Common myeloid progenitor, CD34-positive (primary cell): ENCODE data around the gene STRADA.

Experiments
- CTCF ChIA-PET: fragments of 350-600 bp; sonication (Branson Sonifier 250); formaldehyde crosslinking; loops from one replicate; lab custom pipeline; 2021; ENCODE audit warnings: antibody characterized with exemption; lab: Charles Lee
- POLR2A ChIA-PET: fragments of 350-600 bp; sonication (Branson Sonifier 250); formaldehyde crosslinking; loops from one replicate; lab custom pipeline; 2021; ENCODE audit warnings: antibody characterized with exemption; lab: Charles Lee
- DNase-seq, 3 donors: peaks; one replicate each; pipeline versions ENCODE4 v3.0.0 to v3.0.0-alpha.2; 2013
- H3K27ac ChIP-seq, 2 experiments: 1 replicate in 1 of 2; 2 replicates in 1 of 2; pipeline ENCODE4 v1.7.0; 2013; ENCODE audit warnings: inconsistent platforms in 2 of 2, low read length in 2 of 2, mild to moderate bottlenecking in 2 of 2, low read depth in 1 of 2, moderate library complexity in 1 of 2; ENCODE audit not compliant: severe bottlenecking in 2 of 2, insufficient read depth in 1 of 2, poor library complexity in 1 of 2
- H3K27me3 ChIP-seq, 5 experiments: replicated peaks in 2 of 5; 1 replicate in 3 of 5; 2 replicates in 2 of 5; pipeline versions ENCODE4 v1.6.1 to v1.7.0; 2013; ENCODE audit warnings: low read length in 4 of 5, mild to moderate bottlenecking in 2 of 5, moderate library complexity in 2 of 5, inconsistent platforms in 1 of 5; ENCODE audit not compliant: insufficient read depth in 5 of 5, control insufficient read depth in 4 of 5
- H3K36me3 ChIP-seq, 4 experiments: 1 replicate in 2 of 4; 2 replicates in 2 of 4; pipeline versions ENCODE4 v1.6.1 to v1.7.0; 2013; ENCODE audit warnings: low read length in 3 of 4, control low read depth in 1 of 4, mild to moderate bottlenecking in 1 of 4; ENCODE audit not compliant: control insufficient read depth in 4 of 4, insufficient read depth in 4 of 4
- H3K4me1 ChIP-seq, 4 experiments: 1 replicate in 3 of 4; 2 replicates in 1 of 4; pipeline versions ENCODE4 v1.6.1 to v1.7.1; 2013; ENCODE audit warnings: low read length in 3 of 4, mild to moderate bottlenecking in 3 of 4, control low read depth in 1 of 4, inconsistent platforms in 1 of 4, moderate library complexity in 1 of 4; ENCODE audit not compliant: control insufficient read depth in 4 of 4, insufficient read depth in 4 of 4; ENCODE audit errors: control extremely low read depth in 1 of 4
- H3K4me3 ChIP-seq, 7 experiments: 1 replicate in 4 of 7; 2 replicates in 3 of 7; pipeline versions ENCODE4 v1.5.1 to v1.7.0; 2013; ENCODE audit warnings: mild to moderate bottlenecking in 7 of 7, low read length in 6 of 7, moderate library complexity in 6 of 7, inconsistent platforms in 2 of 7, low read depth in 2 of 7, control low read depth in 1 of 7; ENCODE audit not compliant: insufficient read depth in 4 of 7, control insufficient read depth in 1 of 7; ENCODE audit errors: extremely low read depth in 1 of 7
- H3K9me3 ChIP-seq, 5 experiments: 1 replicate in 4 of 5; 2 replicates in 1 of 5; pipeline versions ENCODE4 v1.6.1 to v1.7.1; 2013; ENCODE audit warnings: low read length in 4 of 5, mild to moderate bottlenecking in 2 of 5, inconsistent platforms in 1 of 5, low read depth in 1 of 5, moderate library complexity in 1 of 5; ENCODE audit not compliant: control insufficient read depth in 4 of 5, insufficient read depth in 2 of 5; ENCODE audit errors: control extremely low read depth in 1 of 5
- WGBS: methylation state at CpG from one replicate; pipeline ENCODE4 v1.1.5; 2013; ENCODE audit not compliant: insufficient coverage; 5-methylcytosine and 5-hydroxymethylcytosine counted together

The STRADA gene

GRCh38 chr17:63714550-63715277 is 26.9 kb downstream of the STRADA start:
- no peak overlapping the region for H3K27ac ChIP-seq
- no peak overlapping the region for H3K4me3 ChIP-seq
- ChIA-PET CTCF (interaction anchor here (0.8 to 10.4 kb wide), 7 partner anchors 10 to 171 kb away, joined by 3 to 111 read pairs (median 3); no protein-coding TSS in a partner anchor), POLR2A (no interaction called here)
- no peaks in the 10 kb centered on the region for H3K27me3 ChIP-seq
- no peak for DNase-seq
- H3K4me1 ChIP-seq = no peaks in the 10 kb centered on the region
- H3K9me3 ChIP-seq = no peaks in the 10 kb centered on the region
- H3K36me3 ChIP-seq = peaks cover 21 to 61% (median 41%) of the 10 kb centered on the region in 4 experiments
- 96% methylated on average over 9 of the region's 10 CpGs for WGBS

GRCh38 chr17:63709110-63709509 is 32.5 kb downstream of the STRADA start:
- Histone ChIP-seq H3K9me3 (no peaks in the 10 kb centered on the region), H3K4me3 (no peak overlapping the region), H3K27me3 (no peaks in the 10 kb centered on the region), H3K36me3 (peaks cover 15 to 63% (median 38%) of the 10 kb centered on the region in 4 experiments), H3K4me1 (peaks cover 4 to 24% (median 18%) of the 10 kb centered on the region in 4 experiments), H3K27ac (no peak overlapping the region)
- DNase-seq = no peak
- 100% methylated on average over 4 of the region's 6 CpGs for WGBS
- CTCF ChIA-PET = interaction anchor here (1.0 to 10.4 kb wide), 9 partner anchors 10 to 67 kb away, joined by 3 to 111 read pairs (median 4); no protein-coding TSS in a partner anchor
- POLR2A ChIA-PET = interaction anchor here (0.6 to 2.3 kb wide), 2 partner anchors 9 to 12 kb away, joined by 3 to 14 read pairs; partner anchors contain the start of gene LIMD2

GRCh38 chr17:63707151-63707550 is 34.4 kb downstream of the STRADA start:
- Histone ChIP-seq H3K36me3 (peaks cover 11 to 66% (median 42%) of the 10 kb centered on the region in 4 experiments), H3K9me3 (no peaks in the 10 kb centered on the region), H3K4me1 (peaks cover 7 to 41% (median 29%) of the 10 kb centered on the region in 4 experiments), H3K27me3 (no peaks in the 10 kb centered on the region), H3K4me3 (no peak overlapping the region), H3K27ac (no peak overlapping the region)
- no peak for DNase-seq
- CTCF ChIA-PET = interaction anchor here (1.4 to 10.4 kb wide), 3 partner anchors 11 to 85 kb away, joined by 4 to 111 read pairs (median 5); partner anchors contain the start of gene MAP3K3
- POLR2A ChIA-PET = interaction anchor here (0.8 to 1.2 kb wide), 2 partner anchors 11 to 89 kb away, joined by 3 to 4 read pairs; no protein-coding TSS in a partner anchor
- 100% methylated on average over 6 of the region's 11 CpGs for WGBS

GRCh38 chr17:63706336-63707082 is 35.1 kb downstream of the STRADA start:
- no peaks in the 10 kb centered on the region for H3K27me3 ChIP-seq
- H3K36me3 ChIP-seq = peaks cover 11 to 62% (median 39%) of the 10 kb centered on the region in 4 experiments
- ChIA-PET CTCF (interaction anchor here (0.8 to 10.4 kb wide), 4 partner anchors 11 to 85 kb away, joined by 3 to 111 read pairs (median 4); partner anchors contain the start of gene MAP3K3), POLR2A (interaction anchor here (0.8 to 1.2 kb wide), 2 partner anchors 12 to 90 kb away, joined by 3 to 4 read pairs; no protein-coding TSS in a partner anchor)
- WGBS = 90% methylated on average over 5 of the region's 7 CpGs
- H3K4me1 ChIP-seq = peaks cover 7 to 47% (median 34%) of the 10 kb centered on the region in 4 experiments
- peak overlapping the region in 2 of 7 experiments; percentile 2 to 28 for H3K4me3 ChIP-seq
- no peak for DNase-seq
- no peak overlapping the region for H3K27ac ChIP-seq
- H3K9me3 ChIP-seq = no peaks in the 10 kb centered on the region

- Histone ChIP-seq H3K4me1 (peaks cover 7 to 56% (median 43%) of the 10 kb centered on the region in 4 experiments), H3K9me3 (no peaks in the 10 kb centered on the region), H3K27ac (no peak overlapping the region), H3K27me3 (no peaks in the 10 kb centered on the region), H3K36me3 (peaks cover 11 to 58% (median 34%) of the 10 kb centered on the region in 4 experiments), H3K4me3 (peak overlapping the region in 1 of 7 experiments; percentile 11)
- 5% methylated on average over 3 of the region's 3 CpGs for WGBS
- ChIA-PET POLR2A (interaction anchor here (0.5 kb wide), 1 partner anchor 538 kb away, joined by 6 read pairs; no protein-coding TSS in a partner anchor), CTCF (interaction anchor here (0.8 to 10.4 kb wide), 4 partner anchors 7 to 84 kb away, joined by 3 to 111 read pairs (median 10); partner anchors contain the start of gene MAP3K3)
- no peak for DNase-seq
Observed at GRCh38 chr17:63705657-63706056, 35.9 kb downstream of the STRADA start.

GRCh38 chr17:63704836-63705235 is 36.8 kb downstream of the STRADA start:
- H3K36me3 ChIP-seq = peaks cover 5 to 51% (median 29%) of the 10 kb centered on the region in 4 experiments
- H3K27ac ChIP-seq = no peak overlapping the region
- POLR2A ChIA-PET = no interaction called here

More at GRCh38 chr17:63704836-63705235, 36.8 kb downstream of the STRADA start:
- no peak overlapping the region for H3K4me3 ChIP-seq
- CTCF ChIA-PET = interaction anchor here (1.7 to 3.6 kb wide), 2 partner anchors 8 to 279 kb away, joined by 5 to 17 read pairs; no protein-coding TSS in a partner anchor
- H3K4me1 ChIP-seq = peaks cover 7 to 61% (median 48%) of the 10 kb centered on the region in 4 experiments
- 97% methylated on average over 9 of the region's 9 CpGs for WGBS
- H3K9me3 ChIP-seq = no peaks in the 10 kb centered on the region
- H3K27me3 ChIP-seq = no peaks in the 10 kb centered on the region
- no peak for DNase-seq
